Thyroid gland (tissue), 4 donors: ENCODE data around the gene OSGIN1.

Experiments used
- CTCF ChIP-seq, 6 experiments: fragments of 200-600 bp in 3 of 6; fragments of 450-650 bp in 3 of 6; sonication (generic) in 3 of 6; IDR thresholded peaks; one replicate each; pipeline ENCODE4 v1.5.1; 2016 to 2019; ENCODE audit warnings: antibody characterized with exemption in 6 of 6, mild to moderate bottlenecking in 2 of 6, inconsistent platforms in 1 of 6, moderate library complexity in 1 of 6
- POLR2A ChIP-seq, 2 donors: fragments of 450-650 bp; IDR thresholded peaks; one replicate each; pipeline ENCODE4 v1.6.1; 2017; ENCODE audit warnings: antibody characterized with exemption in 2 of 2, mild to moderate bottlenecking in 2 of 2, moderate library complexity in 1 of 2

DNA sequence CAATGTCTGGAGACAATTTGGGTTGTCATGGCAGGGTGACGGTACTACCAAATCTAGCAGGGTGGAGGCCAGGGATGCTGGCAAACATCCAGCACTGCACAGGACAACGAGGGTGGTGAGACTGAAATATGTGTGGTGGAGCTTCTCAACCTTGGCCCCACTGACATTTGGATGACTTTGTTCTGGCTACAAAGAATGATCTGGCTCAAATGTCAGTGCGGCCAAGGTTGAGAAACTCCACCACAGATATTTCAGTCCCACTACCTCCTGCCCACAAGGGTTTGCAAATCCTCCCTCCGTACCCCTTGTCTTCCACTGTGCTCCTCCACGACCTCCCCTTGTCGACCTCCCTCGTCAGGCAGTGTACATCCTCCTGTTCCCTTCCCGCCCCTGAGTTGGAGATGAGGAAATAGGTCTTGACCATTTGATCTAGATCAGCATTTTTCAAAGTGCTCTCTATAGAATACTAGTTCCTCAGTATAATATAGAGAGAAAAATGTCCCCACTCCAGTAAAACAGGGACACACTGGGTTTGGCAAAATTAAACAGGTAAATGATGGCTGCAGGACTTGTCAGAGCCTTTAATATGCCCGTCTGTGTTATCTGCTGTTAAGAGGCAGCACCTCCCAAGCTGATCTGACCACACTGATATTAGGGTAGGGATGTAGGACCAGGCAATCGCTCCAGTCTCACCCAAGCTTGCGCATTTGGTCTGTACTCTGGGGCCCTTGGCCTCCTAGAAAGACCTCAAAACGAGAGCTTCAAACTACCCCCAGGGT is 6.8 kb downstream of the OSGIN1 start:
- TF ChIP-seq CTCF (IDR thresholded peaks at IDR 0.05) (no peak), POLR2A (IDR thresholded peaks at IDR 0.05) (no peak)
